Skeletal muscle cell (primary cell): ENCODE measurements around the gene PAK6.

Experiments used
- DNase-seq: peaks from one replicate; pipeline ENCODE4 v3.0.0-alpha.2; 2010; ENCODE audit warnings: low read depth
- H3K4me3 ChIP-seq: 2 replicates; pipeline ENCODE4 v1.5.1; 2011; ENCODE audit warnings: low read depth, mild to moderate bottlenecking, control low read depth, low read length, moderate library complexity

Gene PAK6

DNA sequence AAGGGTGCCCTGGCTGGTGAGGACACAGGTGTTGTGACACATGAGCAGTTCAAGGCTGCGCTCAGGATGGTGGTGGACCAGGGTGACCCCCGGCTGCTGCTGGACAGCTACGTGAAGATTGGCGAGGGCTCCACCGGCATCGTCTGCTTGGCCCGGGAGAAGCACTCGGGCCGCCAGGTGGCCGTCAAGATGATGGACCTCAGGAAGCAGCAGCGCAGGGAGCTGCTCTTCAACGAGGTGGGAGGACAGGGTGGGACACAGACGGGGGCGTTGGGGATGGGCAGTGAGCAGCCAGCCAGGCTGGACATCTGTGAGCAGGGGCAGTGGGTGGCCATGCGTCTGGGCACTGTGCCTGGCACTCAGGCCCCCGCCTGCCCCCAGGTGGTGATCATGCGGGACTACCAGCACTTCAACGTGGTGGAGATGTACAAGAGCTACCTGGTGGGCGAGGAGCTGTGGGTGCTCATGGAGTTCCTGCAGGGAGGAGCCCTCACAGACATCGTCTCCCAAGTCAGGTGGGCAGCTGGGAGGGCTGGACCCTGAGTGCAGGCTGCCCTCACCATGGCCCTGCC, 33.7 kb downstream of the PAK6 start:
- no peak overlapping the region for H3K4me3 ChIP-seq
- no peak for DNase-seq

DNA sequence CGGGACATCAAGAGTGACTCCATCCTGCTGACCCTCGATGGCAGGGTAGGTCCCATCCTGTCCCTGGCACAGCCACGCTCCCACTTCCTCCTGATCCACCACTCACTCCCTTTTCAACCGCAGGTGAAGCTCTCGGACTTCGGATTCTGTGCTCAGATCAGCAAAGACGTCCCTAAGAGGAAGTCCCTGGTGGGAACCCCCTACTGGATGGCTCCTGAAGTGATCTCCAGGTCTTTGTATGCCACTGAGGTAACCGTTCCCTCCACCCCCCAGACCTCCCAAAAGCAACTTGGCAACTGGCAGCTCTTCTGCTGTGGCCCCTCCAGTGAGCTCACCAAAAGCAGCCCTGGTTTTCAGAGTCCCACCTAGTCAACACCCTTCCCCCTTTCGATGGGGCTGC, 34.6 kb downstream of the PAK6 start:
- no peak for DNase-seq
- no peak overlapping the region for H3K4me3 ChIP-seq

DNA sequence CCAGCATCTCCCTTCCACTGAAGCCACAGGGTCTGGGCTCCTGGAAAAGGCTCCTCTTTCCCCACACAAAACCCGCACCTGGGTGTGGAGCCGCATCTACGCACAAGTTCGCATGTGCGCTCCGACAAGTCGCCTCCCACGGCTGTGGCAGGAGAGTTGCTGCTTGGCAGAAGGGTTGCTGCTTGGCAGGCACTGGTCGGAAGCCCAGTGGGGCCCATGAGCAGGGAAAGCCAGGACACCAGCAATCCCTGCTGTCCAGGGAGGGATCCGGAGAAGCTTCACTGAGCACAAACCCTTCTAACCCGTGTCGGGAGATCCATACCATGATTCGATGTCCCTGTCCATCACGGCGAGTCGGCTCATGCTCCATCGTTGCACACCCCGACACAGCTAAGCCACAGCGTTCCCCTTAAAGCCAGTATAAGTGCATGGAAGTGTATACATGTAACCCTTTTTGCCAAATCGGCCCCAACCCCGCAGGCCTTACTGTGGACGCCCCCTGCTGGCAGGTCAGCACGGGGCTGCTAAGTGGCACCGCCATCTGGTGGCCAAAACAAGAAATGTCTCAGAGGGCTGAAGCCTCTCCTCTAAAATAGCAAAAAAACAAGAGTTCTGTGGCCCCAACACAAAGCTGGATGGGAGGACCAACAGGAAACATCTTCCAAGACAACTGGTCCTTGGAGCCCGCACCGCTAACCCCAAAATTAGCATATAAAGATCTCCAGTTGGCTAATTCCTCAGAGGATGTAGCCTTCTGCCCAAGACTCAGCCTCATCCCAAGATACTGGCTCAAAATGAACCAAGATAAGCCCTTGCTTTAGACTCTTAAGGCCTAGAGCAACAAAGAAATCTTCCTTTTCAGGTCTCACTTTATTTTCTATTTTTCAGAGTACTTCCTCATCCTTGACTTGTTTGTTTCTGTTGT, 35.7 kb downstream of the PAK6 start:
- peak; percentile 33 for DNase-seq
- H3K4me3 ChIP-seq: no peak overlapping the region

DNA sequence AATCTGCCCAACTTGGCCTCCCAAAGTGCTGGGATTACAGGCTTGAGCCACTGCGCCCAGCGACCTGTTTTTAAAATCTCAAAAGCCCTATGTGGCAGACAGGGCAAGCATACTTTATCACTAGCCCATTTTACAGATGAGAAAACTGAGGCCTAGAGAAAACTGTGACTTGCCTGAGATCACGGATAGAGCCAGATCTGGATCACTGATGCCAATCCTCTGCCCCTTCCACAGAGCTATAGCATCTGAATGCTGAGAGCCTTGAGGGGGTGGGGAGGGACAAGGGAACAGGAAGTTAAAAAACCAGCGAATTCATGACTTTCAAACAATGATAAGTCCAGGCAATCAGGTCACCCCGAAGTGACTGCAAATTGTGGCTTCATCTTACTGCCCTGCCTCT, 36.7 kb downstream of the PAK6 start:
- DNase-seq: no peak
- no peak overlapping the region for H3K4me3 ChIP-seq

DNA sequence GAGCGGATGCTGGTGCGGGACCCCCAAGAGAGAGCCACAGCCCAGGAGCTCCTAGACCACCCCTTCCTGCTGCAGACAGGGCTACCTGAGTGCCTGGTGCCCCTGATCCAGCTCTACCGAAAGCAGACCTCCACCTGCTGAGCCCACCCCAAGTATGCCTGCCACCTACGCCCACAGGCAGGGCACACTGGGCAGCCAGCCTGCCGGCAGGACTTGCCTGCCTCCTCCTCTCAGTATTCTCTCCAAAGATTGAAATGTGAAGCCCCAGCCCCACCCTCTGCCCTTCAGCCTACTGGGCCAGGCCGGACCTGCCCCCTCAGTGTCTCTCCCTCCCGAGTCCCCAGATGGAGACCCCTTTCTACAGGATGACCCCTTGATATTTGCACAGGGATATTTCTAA, 37.1 kb downstream of the PAK6 start:
- DNase-seq: no peak
- no peak overlapping the region for H3K4me3 ChIP-seq

DNA sequence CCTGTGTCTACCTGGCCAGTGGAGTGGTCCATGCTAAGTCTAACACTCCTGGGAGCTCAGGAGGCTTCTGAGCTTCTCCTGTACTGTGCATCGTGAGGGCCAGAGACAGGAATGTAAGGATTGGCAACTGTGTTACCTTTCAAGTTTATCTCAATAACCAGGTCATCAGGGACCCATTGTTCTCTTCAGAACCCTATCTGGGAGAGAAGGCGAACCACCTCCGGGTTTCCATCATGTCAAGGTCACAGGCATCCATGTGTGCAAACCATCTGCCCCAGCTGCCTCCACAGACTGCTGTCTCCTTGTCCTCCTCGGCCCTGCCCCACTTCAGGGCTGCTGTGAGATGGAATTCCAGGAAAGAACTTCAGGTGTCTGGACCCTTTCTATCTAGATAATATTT, 38.1 kb downstream of the PAK6 start:
- DNase-seq: no peak
- no peak overlapping the region for H3K4me3 ChIP-seq

DNA sequence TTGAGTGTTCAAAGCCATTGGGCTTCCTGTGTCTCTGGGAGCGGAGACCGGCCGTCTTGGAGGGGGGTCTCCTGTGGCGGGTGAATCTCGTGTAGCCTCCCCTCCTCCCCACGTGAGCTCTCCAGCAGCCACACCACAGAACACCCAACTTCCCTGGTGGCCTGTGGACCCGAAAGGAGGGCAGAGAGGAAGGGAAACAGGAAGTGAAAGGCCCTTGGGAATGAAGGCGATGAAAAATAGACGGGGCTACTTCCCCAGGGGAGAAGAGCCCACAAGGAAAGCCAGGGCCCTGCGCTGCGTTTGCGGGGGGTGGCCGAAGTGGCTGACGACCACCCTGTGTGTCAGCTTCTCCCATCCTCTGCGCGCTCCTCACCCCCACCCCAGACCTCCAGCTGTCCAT, 38.6 kb downstream of the PAK6 start:
- no peak for DNase-seq
- no peak overlapping the region for H3K4me3 ChIP-seq

DNA sequence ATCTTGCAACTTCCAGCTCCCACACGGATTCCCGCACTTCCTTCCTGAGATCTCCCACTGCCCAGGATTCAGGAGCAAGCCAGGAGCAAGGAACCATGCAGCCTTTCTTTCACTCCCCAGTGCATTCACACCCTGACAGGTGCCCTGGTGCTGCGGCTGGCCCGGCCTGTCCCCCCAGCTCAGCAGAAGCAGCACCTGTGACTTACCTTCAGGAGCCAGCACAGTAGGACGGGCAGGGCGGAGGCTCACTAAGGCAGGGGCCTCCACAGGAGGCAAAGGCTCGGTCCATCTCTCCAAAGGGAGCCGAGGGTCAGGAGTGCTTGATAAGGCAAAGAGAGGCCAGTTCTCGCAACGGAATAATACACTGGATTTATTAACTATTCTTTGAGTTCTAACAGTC, 39.2 kb downstream of the PAK6 start:
- H3K4me3 ChIP-seq: no peak overlapping the region
- no peak for DNase-seq

DNA sequence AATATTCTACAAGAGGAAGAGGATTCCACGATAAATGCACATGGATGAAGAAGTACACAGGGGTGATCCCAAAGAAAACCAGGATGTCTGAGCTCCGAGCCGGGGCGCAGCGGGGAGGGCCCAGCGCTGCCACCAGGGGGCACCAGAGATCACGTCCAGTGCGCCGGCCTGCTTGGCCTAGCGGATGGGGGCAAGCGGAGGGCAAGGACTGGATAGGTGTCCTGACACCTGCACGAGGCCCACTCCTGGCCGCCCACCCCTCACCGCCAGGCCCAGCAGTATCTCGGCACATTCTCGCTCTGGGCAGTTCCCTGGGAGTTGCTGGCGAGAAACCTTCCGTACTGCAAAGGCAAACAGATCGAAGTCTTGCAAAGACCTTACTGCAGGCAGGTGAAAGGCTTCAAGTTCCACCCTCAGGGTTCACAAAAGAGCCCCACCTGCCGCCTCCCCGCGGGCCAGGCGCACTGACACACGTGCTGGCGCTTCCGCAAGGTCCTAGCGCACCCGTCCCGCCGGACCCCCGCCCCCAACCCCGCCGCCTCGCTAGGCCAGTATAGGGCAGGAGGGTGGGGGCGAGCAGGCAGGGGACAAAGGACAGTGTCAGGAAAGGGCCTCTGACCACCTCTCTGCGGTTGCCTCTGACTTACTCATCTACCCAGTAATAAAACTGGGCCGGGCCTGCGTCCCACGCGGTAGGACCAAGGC, 40.7 kb downstream of the PAK6 start:
- DNase-seq: no peak
- no peak overlapping the region for H3K4me3 ChIP-seq

DNA sequence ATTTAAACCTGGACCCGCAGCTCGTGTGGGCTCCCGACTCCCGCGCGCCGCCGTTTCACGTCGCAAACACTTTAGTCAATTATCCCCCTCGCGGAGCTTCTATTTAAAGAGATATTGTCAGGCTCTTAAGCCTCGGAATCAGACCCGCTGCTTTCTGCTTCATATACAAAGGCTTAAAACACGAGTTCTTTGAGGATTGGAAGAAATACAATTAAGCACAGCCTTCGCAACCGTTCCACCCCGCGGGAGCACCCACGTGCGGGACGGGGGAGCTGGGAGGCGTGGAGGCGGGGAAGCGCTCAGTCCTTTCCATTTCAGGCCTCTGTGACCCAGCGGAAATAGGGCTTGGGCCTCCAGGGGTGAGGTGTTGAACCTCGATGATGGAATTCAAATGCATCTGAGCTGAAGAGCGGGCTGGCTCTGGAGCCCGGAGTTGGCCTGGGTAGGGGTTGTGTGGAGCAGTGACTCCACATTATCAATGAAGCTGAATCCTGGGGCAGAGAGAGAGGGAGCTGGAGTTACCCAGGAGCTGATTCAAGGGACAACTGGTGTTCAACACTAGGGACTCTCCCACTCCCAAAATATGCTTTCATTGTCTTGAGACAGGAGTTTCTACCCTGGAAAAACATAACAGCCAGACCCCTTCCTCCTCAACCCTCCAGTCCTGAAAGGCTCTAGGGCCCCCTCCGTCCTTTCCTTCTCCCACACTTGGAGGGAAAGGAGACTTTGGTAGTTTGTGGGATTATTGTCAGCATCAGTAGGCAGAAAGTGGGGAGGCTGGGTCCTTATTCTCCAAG, 41.6 kb downstream of the PAK6 start:
- no peak for DNase-seq
- H3K4me3 ChIP-seq: no peak overlapping the region

DNA sequence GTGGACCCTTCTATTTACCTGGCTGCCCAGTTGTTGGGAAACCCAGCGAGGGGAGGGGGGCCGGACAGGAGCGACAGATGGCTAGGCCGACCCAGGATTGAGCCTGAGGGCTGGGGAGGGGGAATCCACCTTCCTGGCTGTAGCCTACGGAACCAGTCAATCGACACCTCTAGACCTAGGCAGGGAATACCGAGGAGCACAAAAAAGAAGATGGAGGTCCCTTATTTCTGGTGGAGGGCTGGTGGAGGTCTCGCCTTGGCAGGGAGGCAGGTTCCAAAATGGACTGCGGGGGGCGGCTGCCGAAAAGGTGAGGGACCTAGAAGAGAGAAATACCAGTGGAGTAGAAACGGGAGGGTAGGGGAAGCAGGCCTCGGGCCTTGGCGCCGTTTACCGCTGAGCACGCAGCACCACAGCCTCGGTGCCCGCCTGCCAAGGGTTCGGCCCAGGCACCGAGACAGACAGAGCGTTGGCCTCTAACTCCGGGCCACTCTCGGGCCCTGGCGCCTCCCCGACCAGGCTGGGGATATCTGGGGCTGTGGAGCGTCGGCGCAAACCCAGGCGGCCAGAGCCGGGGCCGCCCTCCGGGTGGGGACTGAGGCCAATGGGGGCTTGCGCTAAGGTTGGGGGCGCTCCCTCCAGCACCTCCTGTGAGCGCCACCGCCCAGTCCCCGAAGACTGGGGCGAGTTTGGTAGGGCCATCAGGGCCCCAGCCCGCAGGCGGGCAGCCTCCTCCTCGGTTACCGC, 42.4 kb downstream of the PAK6 start:
- DNase-seq: no peak
- no peak overlapping the region for H3K4me3 ChIP-seq

DNA sequence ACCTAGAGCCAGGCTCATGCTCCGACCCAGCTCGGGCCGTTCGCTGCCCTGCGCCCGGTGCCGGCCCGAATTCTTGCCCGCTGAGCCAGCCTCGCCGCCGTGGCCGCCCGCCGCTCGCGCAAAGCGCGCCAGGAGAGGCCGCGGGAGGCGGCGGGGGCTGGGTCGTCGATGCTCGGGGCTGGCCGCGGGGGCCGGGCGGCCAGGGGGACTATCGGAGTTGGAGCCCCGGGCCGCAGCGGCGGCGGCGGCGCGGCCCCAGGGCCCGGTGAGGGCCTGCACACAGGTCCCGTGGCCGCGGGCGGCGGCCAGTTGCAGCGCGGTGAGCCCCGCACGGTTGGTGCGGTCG, 42.9 kb downstream of the PAK6 start:
- no peak for DNase-seq
- peak overlapping the region; percentile 33 for H3K4me3 ChIP-seq

DNA sequence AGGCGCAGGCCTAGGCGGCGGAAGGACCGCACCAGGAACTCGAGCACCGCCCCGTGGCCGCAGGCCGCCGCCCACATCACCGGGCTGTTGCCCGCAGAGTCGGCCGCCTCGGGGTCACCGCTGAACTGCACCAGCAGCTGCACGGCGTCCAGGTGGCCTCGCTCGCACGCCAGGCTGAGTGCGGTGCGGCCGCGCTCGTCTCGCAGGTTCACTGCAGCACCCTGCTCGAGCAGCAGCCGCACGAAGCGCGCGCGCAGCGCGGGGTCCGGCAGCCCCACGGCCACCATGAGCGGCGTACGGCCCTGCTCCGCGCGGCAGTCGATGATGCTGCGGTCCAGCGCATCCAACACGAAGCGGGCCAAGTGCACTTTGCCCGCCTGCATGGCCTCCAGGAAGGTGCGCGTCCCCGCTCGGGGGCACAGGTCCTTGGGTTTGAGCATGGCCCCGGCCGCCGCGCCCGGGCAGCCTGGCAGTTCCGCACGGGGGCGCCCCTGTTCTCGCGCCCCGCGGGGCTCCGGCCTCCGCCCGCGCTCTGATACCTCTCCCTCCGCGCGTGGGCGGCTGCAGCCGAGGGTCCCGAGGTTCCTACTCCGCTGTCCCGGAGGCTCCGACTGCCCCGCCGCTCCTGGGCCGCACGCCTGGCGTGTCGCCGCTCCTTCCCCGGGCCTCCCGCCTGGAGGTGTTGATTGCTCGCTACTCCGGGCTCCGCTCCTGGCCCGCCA, 43.4 kb downstream of the PAK6 start:
- H3K4me3 ChIP-seq: peak overlapping the region; percentile 33
- DNase-seq: no peak

DNA sequence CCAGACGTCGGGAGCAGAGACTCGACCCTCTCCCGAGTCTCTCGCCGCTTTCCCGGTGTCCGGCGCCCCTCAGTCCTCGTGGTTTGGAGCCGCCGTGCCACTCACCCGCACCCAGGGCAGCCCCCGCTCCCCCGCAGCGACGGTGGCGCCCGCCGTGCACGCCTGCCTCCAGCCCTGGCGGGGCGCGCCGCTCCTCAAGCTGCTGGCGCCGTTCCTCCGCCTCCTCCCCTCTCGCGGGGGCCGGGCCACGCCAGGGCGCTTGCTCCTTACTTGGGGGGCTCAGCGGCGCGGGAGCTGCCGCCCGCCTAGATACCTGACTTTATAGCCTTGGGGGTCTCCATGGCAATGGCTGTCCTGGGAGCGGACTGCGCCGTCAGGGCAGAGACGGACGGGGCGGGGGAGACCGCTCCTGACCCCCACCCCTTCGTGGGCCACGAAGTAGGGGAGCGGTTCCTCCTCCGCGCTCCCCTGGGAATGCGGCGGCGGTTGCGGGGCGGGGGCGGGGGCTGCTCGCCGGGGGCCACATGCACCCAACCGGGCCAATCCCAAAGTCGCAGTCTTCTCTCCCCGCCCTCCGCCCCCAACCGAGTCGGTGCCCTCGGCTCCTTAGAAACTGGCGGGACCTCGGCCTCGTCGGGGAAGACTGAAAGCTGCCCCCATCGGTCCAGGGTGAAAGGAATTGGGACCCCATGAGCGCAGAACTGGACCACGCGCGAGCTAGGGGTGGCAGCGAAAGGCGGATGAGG, 44.2 kb downstream of the PAK6 start, which contains the start of gene ANKRD63:
Gene ANKRD63, minus strand, starts transcription at position 196 of the 746 bp plus-strand sequence. CDS start 478 bp downstream, outside the sequence.
- DNase-seq: no peak

DNA sequence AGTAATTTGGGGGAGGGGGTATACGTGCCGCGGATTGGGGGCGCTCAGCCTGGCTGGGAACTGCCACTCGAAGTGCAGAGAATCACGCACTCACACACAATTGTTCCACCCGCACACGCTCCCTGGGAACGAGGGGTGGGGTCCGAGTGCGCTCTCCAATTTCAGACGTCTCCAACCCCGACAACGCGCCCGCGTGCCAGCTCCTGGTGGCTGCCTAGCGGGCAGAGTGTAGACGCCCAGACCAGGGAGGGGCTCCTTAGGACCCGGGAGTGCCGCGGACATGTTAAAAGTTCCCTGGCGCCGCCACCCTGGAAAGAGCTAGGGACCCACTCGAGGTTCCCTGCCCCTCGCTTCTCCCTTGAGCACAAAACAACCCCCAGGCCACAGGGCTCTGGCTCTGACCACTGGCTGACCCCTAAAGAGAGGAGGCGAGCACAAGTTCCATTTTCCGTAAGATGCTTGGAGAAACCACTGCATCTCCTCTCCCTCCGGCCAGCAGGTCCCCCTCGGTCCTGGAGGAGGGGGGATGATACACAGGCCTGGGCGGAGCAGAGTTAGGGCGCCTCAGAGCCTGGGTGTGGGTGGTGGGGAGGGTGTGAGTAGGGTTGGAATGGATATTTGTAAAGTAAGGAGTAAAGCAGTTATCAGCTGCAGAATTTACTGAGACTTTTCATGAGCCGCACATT, 44.9 kb downstream of the PAK6 start:
- H3K4me3 ChIP-seq: no peak overlapping the region
- no peak for DNase-seq

More for the DNA sequence above, 44.2 kb downstream of the PAK6 start, which contains the start of gene ANKRD63:
- H3K4me3 ChIP-seq: peak within 1 kb of the TSS; percentile 33

DNA sequence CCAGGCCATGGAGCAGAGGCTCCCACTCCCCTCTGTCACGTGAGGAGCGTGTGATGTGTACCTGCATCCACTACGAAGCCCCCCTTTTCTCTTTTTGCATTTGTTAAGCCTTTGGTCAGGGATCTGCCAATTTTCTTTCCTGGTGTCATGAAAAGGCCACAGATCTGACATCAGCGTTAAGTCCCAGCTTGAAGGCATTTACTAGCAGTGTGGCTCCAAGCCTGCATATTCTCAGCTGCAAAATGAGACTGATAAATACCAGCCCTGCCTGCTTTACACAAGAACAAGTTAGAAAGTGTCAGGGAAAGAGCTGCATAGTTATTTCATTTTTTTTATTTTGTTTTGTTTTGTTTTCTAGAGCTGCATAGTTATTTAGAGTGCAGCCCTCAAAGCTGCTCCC, 46.3 kb downstream of the PAK6 start:
- no peak for DNase-seq
- no peak overlapping the region for H3K4me3 ChIP-seq

DNA sequence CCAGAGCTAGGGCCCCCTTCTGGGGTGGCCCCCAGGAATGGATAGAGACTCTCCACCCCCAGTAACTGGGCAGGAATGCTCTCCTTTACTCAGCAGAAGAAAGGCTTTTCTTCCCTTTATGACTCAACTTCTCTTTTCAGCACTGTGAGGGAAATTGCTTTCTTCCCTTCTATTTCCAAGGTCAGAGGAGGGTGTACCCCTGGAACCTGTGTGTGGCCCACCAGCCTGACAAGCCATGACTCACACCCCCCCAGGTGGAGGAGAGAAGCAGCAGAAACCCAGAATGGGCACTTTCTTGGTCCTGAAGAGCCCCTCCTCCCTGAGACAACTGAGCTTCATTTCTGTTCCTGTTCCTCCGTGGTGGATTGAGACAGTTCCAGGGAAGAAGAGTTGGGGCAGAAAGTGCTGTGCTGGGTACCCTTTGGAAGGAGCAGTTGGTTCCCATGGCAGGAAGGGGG, 46.7 kb downstream of the PAK6 start:
- DNase-seq: no peak
- H3K4me3 ChIP-seq: no peak overlapping the region
